ENCODE data around the gene HLA-DPA1.

Gene HLA-DPA1

DNA sequence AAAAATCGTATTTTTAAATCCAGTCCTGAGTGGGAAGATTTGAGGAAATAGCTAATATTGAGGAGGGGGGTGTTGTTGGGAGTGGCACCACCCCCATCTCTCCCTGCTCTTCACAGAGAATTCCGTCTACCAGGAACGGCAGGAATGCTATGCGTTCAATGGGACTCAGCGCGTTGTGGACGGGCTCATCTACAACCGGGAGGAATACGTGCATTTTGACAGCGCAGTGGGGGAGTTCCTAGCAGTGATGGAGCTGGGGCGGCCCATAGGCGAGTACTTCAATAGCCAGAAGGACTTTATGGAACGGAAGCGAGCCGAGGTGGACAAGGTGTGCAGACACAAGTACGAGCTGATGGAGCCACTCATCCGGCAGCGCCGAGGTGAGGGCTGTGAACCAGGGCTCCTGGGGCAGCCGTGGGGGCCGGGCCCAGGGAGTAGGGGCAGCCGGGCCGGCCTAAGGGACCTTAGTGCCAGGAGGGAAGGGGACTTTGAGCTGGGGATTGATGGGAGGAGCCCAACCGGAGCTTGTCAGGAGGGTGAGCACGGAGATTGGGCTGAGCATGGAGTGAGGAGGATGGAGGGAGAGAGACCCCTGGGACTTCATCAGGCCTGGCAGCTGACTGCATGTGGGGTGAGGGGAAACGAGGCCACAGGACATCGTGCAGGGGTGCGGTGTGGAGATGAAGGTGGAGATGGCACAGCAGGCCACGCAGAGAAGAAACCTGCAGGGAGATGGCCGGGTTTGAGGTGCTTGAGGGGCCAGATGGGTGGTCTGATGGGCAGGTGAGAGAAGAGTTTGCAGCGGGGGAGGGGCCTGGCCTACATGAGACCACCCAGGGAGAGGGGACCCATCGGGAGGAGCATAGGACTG, 43.6 kb upstream of the HLA-DPA1 start:
- Histone ChIP-seq H3K36me3 (no peaks in the 10 kb centered on the region), H3K9me3 (no peaks in the 10 kb centered on the region), H3K27me3 (peaks cover 77% of the 10 kb centered on the region), H3K4me3 (ENCODE audit: low read depth in 1 of 2, low read length in 1 of 2) (no peak overlapping the region), H3K4me1 (ENCODE audit: control insufficient read depth in 1 of 2, insufficient read depth in 1 of 2, low read depth in 1 of 2, low read length in 1 of 2) (no peaks in the 10 kb centered on the region), H3K27ac (no peak overlapping the region)
- TF ChIP-seq, protein P1, sequence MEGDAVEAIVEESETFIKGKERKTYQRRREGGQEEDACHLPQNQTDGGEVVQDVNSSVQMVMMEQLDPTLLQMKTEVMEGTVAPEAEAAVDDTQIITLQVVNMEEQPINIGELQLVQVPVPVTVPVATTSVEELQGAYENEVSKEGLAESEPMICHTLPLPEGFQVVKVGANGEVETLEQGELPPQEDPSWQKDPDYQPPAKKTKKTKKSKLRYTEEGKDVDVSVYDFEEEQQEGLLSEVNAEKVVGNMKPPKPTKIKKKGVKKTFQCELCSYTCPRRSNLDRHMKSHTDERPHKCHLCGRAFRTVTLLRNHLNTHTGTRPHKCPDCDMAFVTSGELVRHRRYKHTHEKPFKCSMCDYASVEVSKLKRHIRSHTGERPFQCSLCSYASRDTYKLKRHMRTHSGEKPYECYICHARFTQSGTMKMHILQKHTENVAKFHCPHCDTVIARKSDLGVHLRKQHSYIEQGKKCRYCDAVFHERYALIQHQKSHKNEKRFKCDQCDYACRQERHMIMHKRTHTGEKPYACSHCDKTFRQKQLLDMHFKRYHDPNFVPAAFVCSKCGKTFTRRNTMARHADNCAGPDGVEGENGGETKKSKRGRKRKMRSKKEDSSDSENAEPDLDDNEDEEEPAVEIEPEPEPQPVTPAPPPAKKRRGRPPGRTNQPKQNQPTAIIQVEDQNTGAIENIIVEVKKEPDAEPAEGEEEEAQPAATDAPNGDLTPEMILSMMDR (IDR thresholded peaks at IDR 0.05), result no peak

DNA sequence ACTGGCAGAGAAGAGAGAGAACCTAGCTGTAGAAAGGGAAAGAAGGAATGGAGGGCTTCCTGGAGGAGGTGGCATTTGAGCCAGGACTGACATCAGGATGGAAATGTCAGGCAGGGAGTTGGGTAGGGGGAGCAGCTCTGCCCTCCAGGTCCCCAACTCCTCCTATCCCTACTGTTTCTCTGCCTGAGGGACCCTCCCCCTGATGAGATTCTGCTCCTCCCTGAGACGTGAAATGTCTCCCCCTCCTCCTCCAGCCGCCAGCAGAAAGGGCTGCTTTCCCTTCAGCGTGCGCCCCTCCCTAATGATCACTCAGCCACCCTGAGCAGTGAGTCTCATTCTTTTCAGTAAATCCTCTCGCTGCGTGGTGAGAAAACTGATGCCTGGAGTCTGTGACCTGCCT, 43.0 kb upstream of the HLA-DPA1 start:
- Histone ChIP-seq H3K4me3 (ENCODE audit: low read depth in 1 of 2, low read length in 1 of 2) (no peak overlapping the region), H3K4me1 (ENCODE audit: control insufficient read depth in 1 of 2, insufficient read depth in 1 of 2, low read depth in 1 of 2, low read length in 1 of 2) (no peaks in the 10 kb centered on the region), H3K27ac (no peak overlapping the region), H3K9me3 (no peaks in the 10 kb centered on the region), H3K27me3 (peaks cover 77% of the 10 kb centered on the region), H3K36me3 (no peaks in the 10 kb centered on the region)
- TF ChIP-seq, protein P1 (IDR thresholded peaks at IDR 0.05), result no peak

DNA sequence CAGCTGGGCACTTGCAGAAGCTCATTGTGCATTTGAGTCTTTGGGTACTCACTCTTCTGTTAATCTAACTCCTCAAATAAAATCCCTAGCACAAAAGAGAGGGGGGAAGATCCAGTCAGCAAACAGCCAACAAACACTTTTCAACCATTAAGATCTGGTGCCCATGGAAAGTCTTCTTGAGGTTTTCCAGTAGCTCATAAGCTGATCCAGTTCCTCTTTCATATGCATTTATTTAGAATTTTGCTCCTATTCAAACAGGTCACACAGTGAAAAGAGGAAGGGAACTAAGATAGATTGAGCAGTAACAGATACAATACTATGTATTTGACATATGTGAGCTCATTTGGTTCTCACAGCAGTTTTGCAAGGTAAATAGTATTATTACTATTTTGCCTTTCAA, 41.0 kb upstream of the HLA-DPA1 start:
- H3K36me3 ChIP-seq, result no peaks in the 10 kb centered on the region
- H3K4me1 ChIP-seq (ENCODE audit: control insufficient read depth in 1 of 2, insufficient read depth in 1 of 2, low read depth in 1 of 2, low read length in 1 of 2), result no peaks in the 10 kb centered on the region
- TF ChIP-seq, protein P1 (IDR thresholded peaks at IDR 0.05), result no peak
- H3K4me3 ChIP-seq (ENCODE audit: low read depth in 1 of 2, low read length in 1 of 2), result no peak overlapping the region
- no peaks in the 10 kb centered on the region for H3K9me3 ChIP-seq
- H3K27ac ChIP-seq, result no peak overlapping the region
- H3K27me3 ChIP-seq, result peaks cover 80% of the 10 kb centered on the region

DNA sequence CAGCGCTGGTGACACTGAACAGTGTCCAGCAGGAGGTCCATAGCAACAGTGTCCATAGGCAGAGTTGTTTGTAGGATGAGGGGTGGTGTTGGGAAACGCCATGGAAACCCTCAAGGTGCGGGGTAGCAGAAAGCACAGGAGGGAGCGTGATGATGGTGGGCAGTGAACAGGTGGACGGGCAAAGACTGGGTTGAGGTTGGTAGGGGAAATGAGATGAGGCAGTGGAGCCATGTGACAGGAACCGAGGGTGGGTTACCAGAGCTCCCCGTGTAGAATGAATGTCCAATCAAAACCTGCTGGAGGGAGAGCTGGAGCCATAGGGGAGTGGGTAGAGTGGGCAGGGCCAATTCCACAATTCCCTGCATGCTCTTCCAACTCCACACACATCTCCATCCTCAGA, 40.3 kb upstream of the HLA-DPA1 start:
- Histone ChIP-seq H3K27me3 (peaks cover 77% of the 10 kb centered on the region), H3K27ac (no peak overlapping the region)

DNA sequence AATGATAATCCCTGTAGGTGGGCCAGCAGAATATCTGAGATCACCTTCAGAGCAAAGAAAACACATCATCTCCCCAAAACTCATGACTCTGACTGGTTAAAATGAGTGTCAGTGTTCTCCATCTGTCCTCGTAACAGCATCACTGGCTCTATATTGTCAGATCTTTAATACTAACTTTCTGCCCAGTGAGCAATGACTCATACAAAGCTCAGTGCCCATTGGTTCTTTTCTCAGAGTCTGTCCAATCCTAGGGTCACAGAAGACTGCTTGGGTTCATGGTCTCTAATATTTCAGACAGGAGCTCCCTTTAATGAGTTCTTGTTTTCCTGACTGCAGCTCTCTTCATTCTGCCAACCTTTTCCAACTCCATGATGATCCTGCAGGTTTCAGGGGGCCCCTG, 38.7 kb upstream of the HLA-DPA1 start:
- no peaks in the 10 kb centered on the region for H3K9me3 ChIP-seq
- H3K27ac ChIP-seq, result no peak overlapping the region
- H3K4me3 ChIP-seq (ENCODE audit: low read depth in 1 of 2, low read length in 1 of 2), result no peak overlapping the region
- TF ChIP-seq, protein P1 (IDR thresholded peaks at IDR 0.05), result no peak
- H3K36me3 ChIP-seq, result no peaks in the 10 kb centered on the region
- H3K4me1 ChIP-seq (ENCODE audit: control insufficient read depth in 1 of 2, insufficient read depth in 1 of 2, low read depth in 1 of 2, low read length in 1 of 2), result no peaks in the 10 kb centered on the region
- peaks cover 65% of the 10 kb centered on the region for H3K27me3 ChIP-seq

More for the DNA sequence above, 40.3 kb upstream of the HLA-DPA1 start:
- no peaks in the 10 kb centered on the region for H3K4me1 ChIP-seq (ENCODE audit: control insufficient read depth in 1 of 2, insufficient read depth in 1 of 2, low read depth in 1 of 2, low read length in 1 of 2)
- no peaks in the 10 kb centered on the region for H3K36me3 ChIP-seq
- TF ChIP-seq, protein P1 (IDR thresholded peaks at IDR 0.05), result no peak
- H3K4me3 ChIP-seq (ENCODE audit: low read depth in 1 of 2, low read length in 1 of 2), result no peak overlapping the region
- no peaks in the 10 kb centered on the region for H3K9me3 ChIP-seq

Data from neutrophil (primary cell).